Activated B cell treated with CpG ODN at 0.5 μM for 24 hours (primary cell): Measurements from ENCODE around the gene EDDM13. TPM values are rescaled to one million over a fixed set of nuclear protein-coding genes. Genes with fewer than 3 reads are reported as not detected.

ENCODE experiments used
- ATAC-seq: fragments of 200-7000 bp; cut with Tn5 transposase; one replicate; pipeline ENCODE4 v1.10.0; 2021; ENCODE audit warnings: low read depth, mild to moderate bottlenecking, moderate library complexity
- CTCF ChIA-PET: fragments of 350-600 bp; sonication (Branson Sonifier 250); formaldehyde crosslinking; loops from one replicate; lab custom pipeline; 2021; ENCODE audit warnings: antibody characterized with exemption; lab: Charles Lee
- POLR2A ChIA-PET: fragments of 350-600 bp; sonication (Branson Sonifier 250); formaldehyde crosslinking; loops from one replicate; lab custom pipeline; 2021; ENCODE audit warnings: antibody characterized with exemption; lab: Charles Lee
- DNase-seq: peaks from one replicate; pipeline ENCODE4 v3.0.0; 2022
- H3K27ac Mint-ChIP-seq: one replicate; pipeline ENCODE4 v1.8.0; 2020; ENCODE audit warnings: mixed read lengths
- H3K27me3 Mint-ChIP-seq: one replicate; pipeline ENCODE4 v1.8.0; 2021; ENCODE audit warnings: mixed read lengths
- H3K36me3 Mint-ChIP-seq: one replicate; pipeline ENCODE4 v1.8.0; 2021; ENCODE audit warnings: low read depth, mixed read lengths
- H3K4me1 Mint-ChIP-seq: one replicate; pipeline ENCODE4 v1.8.0; 2021; ENCODE audit warnings: mixed read lengths
- H3K4me3 Mint-ChIP-seq: one replicate; pipeline ENCODE4 v1.8.0; 2020; ENCODE audit warnings: mild to moderate bottlenecking, mixed read lengths
- H3K9me3 Mint-ChIP-seq: one replicate; pipeline ENCODE4 v1.8.0; 2020; ENCODE audit warnings: mixed read lengths
- intact Hi-C: fragments of 100-400 bp; cut with micrococcal nuclease; formaldehyde crosslinking; loops from one replicate; pipeline ENCODE4 v1.15.1; 2024
- total RNA-seq: library from RNA; stranded (reverse); gene quantifications from 2 replicates; pipeline ENCODE4 v1.2.3, GENCODE V29; 2022
- TF ChIP-seq, protein P1 (sequence below): fragments of 200-600 bp; IDR thresholded peaks from one replicate; pipeline ENCODE4 v1.8.0; 2022; ENCODE audit warnings: antibody characterized with exemption, mild to moderate bottlenecking

Gene EDDM13
- total RNA-seq, 1 donor from 2014 or later: not detected

GRCh38 chr19:56317749-56318148 lies 45.2 kb downstream of the EDDM13 start:
- ATAC-seq: no peak
- TF ChIP-seq, protein P1, sequence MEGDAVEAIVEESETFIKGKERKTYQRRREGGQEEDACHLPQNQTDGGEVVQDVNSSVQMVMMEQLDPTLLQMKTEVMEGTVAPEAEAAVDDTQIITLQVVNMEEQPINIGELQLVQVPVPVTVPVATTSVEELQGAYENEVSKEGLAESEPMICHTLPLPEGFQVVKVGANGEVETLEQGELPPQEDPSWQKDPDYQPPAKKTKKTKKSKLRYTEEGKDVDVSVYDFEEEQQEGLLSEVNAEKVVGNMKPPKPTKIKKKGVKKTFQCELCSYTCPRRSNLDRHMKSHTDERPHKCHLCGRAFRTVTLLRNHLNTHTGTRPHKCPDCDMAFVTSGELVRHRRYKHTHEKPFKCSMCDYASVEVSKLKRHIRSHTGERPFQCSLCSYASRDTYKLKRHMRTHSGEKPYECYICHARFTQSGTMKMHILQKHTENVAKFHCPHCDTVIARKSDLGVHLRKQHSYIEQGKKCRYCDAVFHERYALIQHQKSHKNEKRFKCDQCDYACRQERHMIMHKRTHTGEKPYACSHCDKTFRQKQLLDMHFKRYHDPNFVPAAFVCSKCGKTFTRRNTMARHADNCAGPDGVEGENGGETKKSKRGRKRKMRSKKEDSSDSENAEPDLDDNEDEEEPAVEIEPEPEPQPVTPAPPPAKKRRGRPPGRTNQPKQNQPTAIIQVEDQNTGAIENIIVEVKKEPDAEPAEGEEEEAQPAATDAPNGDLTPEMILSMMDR: no peak
- Mint-ChIP-seq H3K36me3 (peaks cover 9% of the 10 kb centered on the region), H3K4me1 (peaks cover 28% of the 10 kb centered on the region), H3K27ac (no peak overlapping the region), H3K27me3 (no peaks in the 10 kb centered on the region), H3K4me3 (no peak overlapping the region), H3K9me3 (no peaks in the 10 kb centered on the region)
- intact Hi-C loops: loop anchor here (10.0 kb wide), 1 partner anchor 673 kb away; the partner anchor contains the start of genes CCDC106, ZNF580 and ZNF581
- CTCF ChIA-PET: interaction anchor here (1.1 to 1.3 kb wide), 2 partner anchors 16 to 64 kb away, joined by 3 to 4 read pairs; no protein-coding TSS in a partner anchor
- no peak for DNase-seq
- POLR2A ChIA-PET: no interaction called here

GRCh38 chr19:56319991-56320390 lies 47.4 kb downstream of the EDDM13 start:
- CTCF ChIA-PET: no interaction called here
- no peak for ATAC-seq

DNA sequence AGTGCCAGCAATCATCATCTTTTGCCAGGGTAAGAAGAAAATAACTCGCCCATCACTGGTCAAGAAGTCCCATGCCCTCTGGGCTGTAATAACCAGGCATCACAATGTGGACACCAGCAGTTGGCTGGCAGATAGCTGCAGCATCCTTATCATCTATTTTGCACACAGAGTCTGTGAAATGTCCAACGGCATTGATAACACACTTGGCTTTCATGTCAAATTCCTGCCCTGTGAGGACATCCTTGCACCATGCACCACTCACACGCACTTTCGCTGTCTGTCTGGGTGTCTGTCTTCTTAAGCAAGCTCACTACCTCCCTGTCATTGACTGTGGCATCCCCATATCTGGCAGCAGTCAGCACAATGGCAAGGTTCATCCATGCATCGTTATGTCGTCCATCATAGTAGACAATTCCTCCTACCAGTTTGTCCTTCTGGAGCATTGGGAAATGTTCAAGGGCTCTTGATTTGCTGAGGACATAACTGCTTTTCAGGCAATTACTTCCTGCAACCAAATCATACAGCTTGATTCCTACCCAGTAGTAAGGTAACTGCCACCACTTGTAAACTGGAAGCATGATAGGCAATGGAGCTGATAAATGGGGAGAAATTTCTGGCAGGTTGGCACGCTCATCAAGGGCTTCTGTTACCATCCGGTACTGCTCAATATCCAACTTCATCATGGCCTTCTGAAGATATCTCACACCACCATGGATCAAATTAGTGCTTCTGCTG lies 48.9 kb downstream of the EDDM13 start:
- ChIA-PET POLR2A (no interaction called here), CTCF (no interaction called here)
- no peak for ATAC-seq
- Mint-ChIP-seq H3K4me1 (peaks cover 13% of the 10 kb centered on the region), H3K36me3 (no peaks in the 10 kb centered on the region), H3K27ac (no peak overlapping the region), H3K27me3 (no peaks in the 10 kb centered on the region), H3K9me3 (no peaks in the 10 kb centered on the region), H3K4me3 (no peak overlapping the region)
- DNase-seq: no peak
- TF ChIP-seq, protein P1: no peak
- intact Hi-C loops: no loop called here

More at GRCh38 chr19:56319991-56320390, 47.4 kb downstream of the EDDM13 start:
- POLR2A ChIA-PET: no interaction called here
- TF ChIP-seq, protein P1: no peak
- Mint-ChIP-seq H3K27ac (no peak overlapping the region), H3K4me3 (no peak overlapping the region), H3K36me3 (peaks cover 3% of the 10 kb centered on the region), H3K27me3 (no peaks in the 10 kb centered on the region), H3K4me1 (peaks cover 23% of the 10 kb centered on the region), H3K9me3 (no peaks in the 10 kb centered on the region)
- no peak for DNase-seq
- intact Hi-C loops: loop anchor here (10.0 kb wide), 1 partner anchor 675 kb away; the partner anchor contains the start of genes CCDC106, ZNF580 and ZNF581

GRCh38 chr19:56321989-56322440 lies 49.5 kb downstream of the EDDM13 start:
- no peaks in the 10 kb centered on the region for H3K9me3 Mint-ChIP-seq
- ChIA-PET POLR2A (no interaction called here), CTCF (no interaction called here)
- H3K27ac Mint-ChIP-seq: peak overlapping the region; percentile 0
- ATAC-seq (peak; percentile 47), DNase-seq (no peak)
- TF ChIP-seq, protein P1: no peak
- H3K4me3 Mint-ChIP-seq: no peak overlapping the region
- intact Hi-C loops: no loop called here
- H3K27me3 Mint-ChIP-seq: no peaks in the 10 kb centered on the region
- H3K36me3 Mint-ChIP-seq: no peaks in the 10 kb centered on the region
- H3K4me1 Mint-ChIP-seq: peaks cover 13% of the 10 kb centered on the region

DNA sequence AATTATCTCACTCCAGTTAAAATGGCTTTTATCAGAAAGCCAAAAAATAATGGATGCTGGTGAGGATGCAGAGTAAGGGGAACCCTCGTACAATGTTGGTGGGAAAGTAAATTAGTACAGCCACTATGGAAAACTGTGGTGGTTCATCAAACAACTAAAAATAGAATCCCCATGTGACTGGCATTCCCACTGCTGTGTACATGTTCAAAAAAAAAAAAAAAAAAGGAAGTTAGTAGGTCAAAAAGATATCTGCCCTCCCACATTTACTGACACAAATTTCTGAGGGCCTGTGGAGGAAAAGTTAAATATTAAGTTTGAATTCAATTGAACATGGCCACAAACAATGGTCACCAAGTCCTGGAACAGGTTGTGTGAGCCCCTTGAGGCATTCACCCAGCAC lies 51.9 kb downstream of the EDDM13 start:
- Mint-ChIP-seq H3K4me1 (peaks cover 13% of the 10 kb centered on the region), H3K27me3 (no peaks in the 10 kb centered on the region), H3K9me3 (no peaks in the 10 kb centered on the region), H3K4me3 (no peak overlapping the region), H3K36me3 (no peaks in the 10 kb centered on the region), H3K27ac (no peak overlapping the region)
- intact Hi-C loops: no loop called here
- TF ChIP-seq, protein P1: no peak
- DNase-seq (no peak), ATAC-seq (no peak)
- ChIA-PET POLR2A (no interaction called here), CTCF (no interaction called here)
